AG04450 (cell line): ENCODE measurements around the gene KIF1C. TPM values are rescaled to one million over a fixed set of nuclear protein-coding genes. Genes with fewer than 3 reads are reported as not detected.

ENCODE experiments used
- CTCF ChIA-PET: fragments of 300-600, 350-600 bp; formaldehyde crosslinking; extraction: SDS; loops from one replicate; lab custom pipeline; 2022; ENCODE audit warnings: antibody characterized with exemption, inconsistent platforms; lab: Charles Lee
- POLR2A ChIA-PET: fragments of 350-600 bp; formaldehyde crosslinking; extraction: SDS; loops from one replicate; lab custom pipeline; 2021; ENCODE audit warnings: antibody characterized with exemption, inconsistent platforms; lab: Yijun Ruan, JAX
- DNase-seq: peaks from one replicate; pipeline ENCODE4 v3.0.0-alpha.2; 2011; ENCODE audit warnings: low read depth, low spot score
- H3K27ac ChIP-seq: one replicate; pipeline ENCODE4 v1.5.1; 2012; ENCODE audit warnings: low read depth, low read length, control low read depth
- H3K27me3 ChIP-seq: one replicate; pipeline ENCODE4 v1.6.0; 2012; ENCODE audit warnings: low read length; ENCODE audit not compliant: control insufficient read depth, insufficient read depth
- H3K4me3 ChIP-seq: 2 replicates; pipeline ENCODE4 v1.5.1; 2011; ENCODE audit warnings: mild to moderate bottlenecking, low read depth, low read length, control low read depth
- H3K9me3 ChIP-seq: 2 replicates; pipeline ENCODE4 v1.5.1; 2012; ENCODE audit warnings: low read length; ENCODE audit not compliant: control insufficient read depth, insufficient read depth
- polyA plus RNA-seq: library from polyadenylated mRNA; depleted of rRNA; stranded (reverse); fragments of >200 nt; gene quantifications from 2 replicates; pipeline ENCODE4 v1.2.3, GENCODE V29; 2011
- TF ChIP-seq, protein P1 (sequence below): IDR thresholded peaks from 2 replicates; pipeline ENCODE4 v1.5.1; 2011; ENCODE audit warnings: low read depth, low read length, control low read depth, inconsistent platforms

The KIF1C gene
- polyA plus RNA-seq, 1 experiment, result 49.8 TPM

DNA sequence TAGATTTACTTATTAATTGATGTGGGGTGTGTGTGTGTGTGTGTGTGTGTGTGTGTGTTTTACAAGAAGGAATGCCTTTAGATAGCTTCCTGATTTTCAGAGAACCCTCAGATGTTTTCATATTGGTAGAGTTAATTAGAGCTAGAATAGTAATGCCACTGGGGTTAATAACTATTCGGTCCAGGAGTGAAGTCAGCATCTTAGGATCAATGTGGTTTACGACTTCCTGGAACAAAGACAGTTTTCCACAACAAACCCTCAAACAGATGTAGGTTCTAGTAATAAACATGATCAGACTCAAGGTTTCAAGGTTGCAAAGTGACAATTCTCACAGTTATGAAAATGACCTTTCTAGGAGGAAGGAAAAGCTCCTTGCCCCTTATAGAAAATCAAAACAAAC lies 49.7 kb downstream of the KIF1C start:
- Histone ChIP-seq H3K27ac (no peak overlapping the region), H3K4me3 (no peak overlapping the region), H3K9me3 (no peaks in the 10 kb centered on the region), H3K27me3 (no peaks in the 10 kb centered on the region)
- CTCF ChIA-PET, result interaction anchor here (1.3 kb wide), 1 partner anchor 14 kb away, joined by 7 read pairs; no protein-coding TSS in a partner anchor
- TF ChIP-seq, protein P1, sequence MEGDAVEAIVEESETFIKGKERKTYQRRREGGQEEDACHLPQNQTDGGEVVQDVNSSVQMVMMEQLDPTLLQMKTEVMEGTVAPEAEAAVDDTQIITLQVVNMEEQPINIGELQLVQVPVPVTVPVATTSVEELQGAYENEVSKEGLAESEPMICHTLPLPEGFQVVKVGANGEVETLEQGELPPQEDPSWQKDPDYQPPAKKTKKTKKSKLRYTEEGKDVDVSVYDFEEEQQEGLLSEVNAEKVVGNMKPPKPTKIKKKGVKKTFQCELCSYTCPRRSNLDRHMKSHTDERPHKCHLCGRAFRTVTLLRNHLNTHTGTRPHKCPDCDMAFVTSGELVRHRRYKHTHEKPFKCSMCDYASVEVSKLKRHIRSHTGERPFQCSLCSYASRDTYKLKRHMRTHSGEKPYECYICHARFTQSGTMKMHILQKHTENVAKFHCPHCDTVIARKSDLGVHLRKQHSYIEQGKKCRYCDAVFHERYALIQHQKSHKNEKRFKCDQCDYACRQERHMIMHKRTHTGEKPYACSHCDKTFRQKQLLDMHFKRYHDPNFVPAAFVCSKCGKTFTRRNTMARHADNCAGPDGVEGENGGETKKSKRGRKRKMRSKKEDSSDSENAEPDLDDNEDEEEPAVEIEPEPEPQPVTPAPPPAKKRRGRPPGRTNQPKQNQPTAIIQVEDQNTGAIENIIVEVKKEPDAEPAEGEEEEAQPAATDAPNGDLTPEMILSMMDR, result no peak
- DNase-seq, result no peak
- POLR2A ChIA-PET, result interaction anchor here (0.6 kb wide), 1 partner anchor 107 kb away, joined by 3 read pairs; no protein-coding TSS in a partner anchor

GRCh38 chr17:5049314-5049841 lies 51.6 kb downstream of the KIF1C start:
- DNase-seq, result no peak
- H3K27me3 ChIP-seq, result no peaks in the 10 kb centered on the region
- no peaks in the 10 kb centered on the region for H3K9me3 ChIP-seq
- POLR2A ChIA-PET, result interaction anchor here (1.6 kb wide), 1 partner anchor 109 kb away, joined by 4 read pairs; the partner anchor contains the start of genes RNF167 and SLC25A11
- H3K4me3 ChIP-seq, result no peak overlapping the region
- no peak overlapping the region for H3K27ac ChIP-seq
- TF ChIP-seq, protein P1, result no peak
- CTCF ChIA-PET, result interaction anchor here (0.9 to 1.5 kb wide), 5 partner anchors 12 to 69 kb away, joined by 3 to 5 read pairs (median 3); no protein-coding TSS in a partner anchor

GRCh38 chr17:5050278-5050677 lies 52.5 kb downstream of the KIF1C start:
- TF ChIP-seq, protein P1, result no peak
- DNase-seq, result no peak
- Histone ChIP-seq H3K9me3 (no peaks in the 10 kb centered on the region), H3K27ac (no peak overlapping the region), H3K27me3 (no peaks in the 10 kb centered on the region), H3K4me3 (no peak overlapping the region)
- ChIA-PET CTCF (interaction anchor here (1.1 to 1.5 kb wide), 3 partner anchors 11 to 70 kb away, joined by 3 to 5 read pairs (median 3); no protein-coding TSS in a partner anchor), POLR2A (interaction anchor here (1.6 kb wide), 1 partner anchor 110 kb away, joined by 4 read pairs; the partner anchor contains the start of genes RNF167 and SLC25A11)

DNA sequence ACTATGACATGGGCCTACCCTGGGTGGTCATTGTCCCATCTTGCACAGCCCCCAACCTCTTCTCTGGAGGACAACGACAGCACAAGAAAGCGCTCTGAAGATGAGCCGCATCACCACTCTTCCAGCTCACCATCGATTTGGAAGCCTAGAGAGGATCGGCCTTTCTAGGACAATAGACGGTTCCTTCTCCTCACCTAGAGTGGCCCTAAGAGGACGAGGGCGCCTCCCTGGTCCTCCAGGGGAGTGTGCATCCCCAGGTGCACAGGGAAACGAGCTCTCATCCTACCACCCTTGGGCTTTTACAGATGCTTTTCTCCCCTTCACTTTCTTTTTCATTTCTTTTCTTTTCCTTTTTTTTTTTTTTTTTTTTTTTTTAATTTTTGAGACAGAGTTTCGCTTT lies 57.8 kb downstream of the KIF1C start:
- CTCF ChIA-PET, result no interaction called here
- Histone ChIP-seq H3K27me3 (no peaks in the 10 kb centered on the region), H3K27ac (no peak overlapping the region), H3K9me3 (no peaks in the 10 kb centered on the region), H3K4me3 (no peak overlapping the region)
- TF ChIP-seq, protein P1, result no peak
- POLR2A ChIA-PET, result no interaction called here
- DNase-seq, result no peak

- no peak for DNase-seq
- no peaks in the 10 kb centered on the region for H3K9me3 ChIP-seq
- H3K4me3 ChIP-seq, result no peak overlapping the region
- ChIA-PET CTCF (no interaction called here), POLR2A (no interaction called here)
- TF ChIP-seq, protein P1, result no peak
- H3K27me3 ChIP-seq, result peaks cover 5% of the 10 kb centered on the region
- no peak overlapping the region for H3K27ac ChIP-seq
Observed at GRCh38 chr17:5065227-5065744, 67.5 kb downstream of the KIF1C start.
